Progenitor cell of endocrine pancreas (in vitro differentiated cells): Measurements from ENCODE around the gene ITIH4. TPM values are rescaled to one million over a fixed set of nuclear protein-coding genes. Genes with fewer than 3 reads are reported as not detected.
"Not testable (repeated sequence)": the region's sequence is repeated elsewhere in the genome, so short reads cannot be mapped to it uniquely, and the experiment has no call there.

ENCODE experiments used
- DNase-seq: peaks from one replicate; pipeline ENCODE4 v3.0.0; 2021; ENCODE audit warnings: low spot score; ENCODE audit not compliant: unreplicated experiment
- H3K27ac Mint-ChIP-seq: 2 replicates; pipeline ENCODE4 v1.8.0; 2021; ENCODE audit warnings: mild to moderate bottlenecking, moderate library complexity, mixed read lengths
- H3K27me3 Mint-ChIP-seq: 2 replicates; pipeline ENCODE4 v1.8.0; 2021; ENCODE audit warnings: mixed read lengths
- H3K36me3 Mint-ChIP-seq: 2 replicates; pipeline ENCODE4 v1.8.0; 2022; ENCODE audit warnings: mixed read lengths; ENCODE audit not compliant: insufficient read depth
- H3K4me1 Mint-ChIP-seq: 2 replicates; pipeline ENCODE4 v1.8.0; 2021; ENCODE audit warnings: low read depth, mixed read lengths
- H3K4me3 Mint-ChIP-seq: 2 replicates; pipeline ENCODE4 v1.8.0; 2021; ENCODE audit warnings: low read depth, mild to moderate bottlenecking, moderate library complexity, mixed read lengths
- H3K9me3 Mint-ChIP-seq: 2 replicates; pipeline ENCODE4 v1.8.0; 2021; ENCODE audit warnings: low read depth, mixed read lengths
- total RNA-seq: library from RNA; stranded (reverse); gene quantifications from 2 replicates; pipeline ENCODE4 v1.2.1, GENCODE V29; 2021
- TF ChIP-seq, protein P1 (sequence below): fragments of 200-600 bp; sonication (generic); IDR thresholded peaks from one replicate; pipeline ENCODE4 v1.5.0; 2021; ENCODE audit warnings: antibody characterized with exemption, mild to moderate bottlenecking; ENCODE audit not compliant: unreplicated experiment

ITIH4 gene
- total RNA-seq, 1 donor from 2014 or later, result 9.7 TPM

DNA sequence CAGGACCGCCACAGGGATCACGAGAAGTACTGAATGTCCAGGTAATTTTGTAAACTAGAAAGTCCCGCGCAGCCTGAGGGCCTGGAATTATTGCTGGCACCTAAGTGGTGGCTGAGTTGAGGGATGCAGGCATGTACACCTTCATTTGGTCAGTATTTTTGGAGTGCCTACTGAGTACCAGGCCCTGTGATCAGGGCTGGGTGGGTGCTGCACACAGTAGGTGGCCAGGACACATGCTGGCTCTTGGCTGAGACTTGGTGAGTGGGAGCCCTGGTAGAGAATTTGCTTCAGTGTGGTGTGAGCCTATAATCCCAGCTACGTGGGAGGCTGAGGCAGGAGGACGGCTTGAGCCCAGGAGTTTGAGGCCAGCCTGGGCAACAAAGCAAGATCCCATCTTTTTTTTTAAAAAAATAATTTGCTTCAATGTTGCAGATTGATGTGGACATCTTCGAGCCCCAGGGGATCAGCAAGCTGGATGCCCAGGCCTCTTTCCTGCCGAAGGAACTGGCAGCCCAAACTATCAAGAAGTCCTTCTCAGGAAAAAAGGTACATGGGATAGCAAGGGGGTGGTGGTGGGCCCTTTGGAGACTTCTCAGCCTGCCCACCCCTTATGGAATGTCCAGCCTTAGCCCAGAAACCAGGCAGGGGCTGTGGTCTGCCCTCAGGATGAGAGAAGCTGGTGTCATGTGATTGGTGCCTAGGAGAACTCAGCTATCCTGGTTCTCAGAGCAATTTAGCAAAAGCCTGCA is 50.5 kb downstream of the ITIH4 start:
- DNase-seq, result no peak
- Mint-ChIP-seq H3K9me3 (no peaks in the 10 kb centered on the region), H3K27me3 (peaks cover 23% of the 10 kb centered on the region)

DNA sequence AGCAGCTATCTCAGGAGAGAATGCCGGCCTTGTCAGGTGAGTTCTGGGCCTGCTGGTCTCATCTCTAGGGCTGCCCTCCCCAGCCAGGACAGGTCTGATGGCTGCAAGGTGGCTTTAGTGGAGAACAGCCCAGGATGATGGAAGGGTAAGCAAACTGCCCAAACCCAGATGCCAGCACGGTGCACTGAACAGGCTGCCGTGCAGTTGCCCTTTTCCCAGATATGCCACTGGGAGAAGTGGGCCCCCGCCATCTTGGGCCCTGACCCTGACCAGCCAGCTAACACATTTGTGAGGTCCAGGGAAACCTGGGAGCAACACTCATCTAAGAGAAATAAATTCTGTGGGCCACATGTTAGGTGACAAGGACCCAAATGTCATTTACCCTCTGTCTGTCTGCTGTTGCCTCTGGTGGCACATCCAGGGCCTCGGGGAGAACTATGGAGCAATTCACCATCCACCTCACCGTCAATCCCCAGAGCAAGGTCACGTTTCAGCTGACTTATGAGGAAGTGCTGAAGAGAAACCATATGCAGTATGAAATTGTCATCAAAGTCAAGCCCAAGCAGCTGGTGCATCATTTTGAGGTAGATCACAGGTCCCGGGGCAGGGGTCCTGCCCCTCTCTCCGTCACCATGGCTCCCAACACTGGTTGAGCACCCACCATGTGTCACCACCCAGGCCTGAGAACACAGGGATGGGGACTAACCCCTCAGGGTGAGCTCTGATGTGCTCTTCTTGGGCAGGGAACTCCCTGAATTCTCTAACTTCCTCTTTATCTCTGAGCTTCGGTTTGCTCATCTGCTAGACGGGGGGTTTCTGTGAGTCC is 51.2 kb downstream of the ITIH4 start:
- H3K4me1 Mint-ChIP-seq, result peaks cover 21% of the 10 kb centered on the region
- DNase-seq, result no peak
- TF ChIP-seq, protein P1, sequence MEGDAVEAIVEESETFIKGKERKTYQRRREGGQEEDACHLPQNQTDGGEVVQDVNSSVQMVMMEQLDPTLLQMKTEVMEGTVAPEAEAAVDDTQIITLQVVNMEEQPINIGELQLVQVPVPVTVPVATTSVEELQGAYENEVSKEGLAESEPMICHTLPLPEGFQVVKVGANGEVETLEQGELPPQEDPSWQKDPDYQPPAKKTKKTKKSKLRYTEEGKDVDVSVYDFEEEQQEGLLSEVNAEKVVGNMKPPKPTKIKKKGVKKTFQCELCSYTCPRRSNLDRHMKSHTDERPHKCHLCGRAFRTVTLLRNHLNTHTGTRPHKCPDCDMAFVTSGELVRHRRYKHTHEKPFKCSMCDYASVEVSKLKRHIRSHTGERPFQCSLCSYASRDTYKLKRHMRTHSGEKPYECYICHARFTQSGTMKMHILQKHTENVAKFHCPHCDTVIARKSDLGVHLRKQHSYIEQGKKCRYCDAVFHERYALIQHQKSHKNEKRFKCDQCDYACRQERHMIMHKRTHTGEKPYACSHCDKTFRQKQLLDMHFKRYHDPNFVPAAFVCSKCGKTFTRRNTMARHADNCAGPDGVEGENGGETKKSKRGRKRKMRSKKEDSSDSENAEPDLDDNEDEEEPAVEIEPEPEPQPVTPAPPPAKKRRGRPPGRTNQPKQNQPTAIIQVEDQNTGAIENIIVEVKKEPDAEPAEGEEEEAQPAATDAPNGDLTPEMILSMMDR, result no peak
- H3K27me3 Mint-ChIP-seq, result peaks cover 23% of the 10 kb centered on the region
- no peak overlapping the region for H3K4me3 Mint-ChIP-seq
- no peaks in the 10 kb centered on the region for H3K9me3 Mint-ChIP-seq
- H3K27ac Mint-ChIP-seq, result no peak overlapping the region
- H3K36me3 Mint-ChIP-seq, result no peaks in the 10 kb centered on the region

More for the DNA sequence above, 50.5 kb downstream of the ITIH4 start:
- Mint-ChIP-seq H3K4me3 (no peak overlapping the region), H3K27ac (no peak overlapping the region), H3K36me3 (no peaks in the 10 kb centered on the region), H3K4me1 (peaks cover 21% of the 10 kb centered on the region)
- TF ChIP-seq, protein P1, result no peak

DNA sequence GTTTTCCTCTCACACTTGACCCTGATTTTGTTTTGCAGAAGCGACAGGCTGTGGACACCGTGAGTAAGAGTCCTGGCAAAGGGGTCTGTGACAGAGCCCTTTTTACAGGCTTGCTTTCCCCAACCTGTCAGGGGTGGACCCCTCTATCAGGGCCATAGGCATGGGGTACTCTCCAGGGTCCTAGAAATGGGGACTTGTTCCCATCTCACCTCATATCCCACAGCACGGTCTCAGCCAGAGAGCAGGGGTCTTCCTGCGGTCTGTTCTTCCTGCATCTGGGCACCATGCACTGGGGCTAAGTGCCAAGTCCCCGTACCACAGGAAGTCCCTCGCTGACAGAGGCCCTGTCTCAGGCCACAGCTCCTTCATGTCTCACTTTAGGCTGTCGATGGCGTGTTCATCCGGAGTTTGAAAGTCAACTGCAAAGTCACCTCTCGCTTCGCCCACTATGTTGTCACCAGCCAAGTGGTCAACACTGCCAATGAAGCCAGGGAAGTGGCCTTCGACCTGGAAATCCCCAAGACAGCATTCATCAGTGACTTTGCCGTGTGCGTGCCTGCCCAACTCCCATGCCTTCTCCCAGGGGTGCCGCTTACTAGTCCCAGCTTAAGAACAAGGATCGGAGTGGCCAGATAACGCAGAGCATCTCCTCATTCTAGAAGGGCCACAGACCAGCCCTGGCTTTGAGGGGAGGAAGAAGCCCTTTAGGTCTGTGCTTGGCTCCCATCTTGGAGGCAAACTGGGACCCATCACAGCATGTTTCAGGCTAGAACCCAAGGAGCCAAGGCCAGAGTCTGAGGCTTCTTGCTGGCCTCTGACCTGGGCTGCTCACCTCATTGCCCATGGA is 52.3 kb downstream of the ITIH4 start:
- Mint-ChIP-seq H3K4me3 (no peak overlapping the region), H3K27me3 (peaks cover 18% of the 10 kb centered on the region), H3K36me3 (no peaks in the 10 kb centered on the region), H3K4me1 (peaks cover 21% of the 10 kb centered on the region), H3K9me3 (no peaks in the 10 kb centered on the region), H3K27ac (no peak overlapping the region)
- TF ChIP-seq, protein P1, result no peak
- peak; percentile 7 for DNase-seq

DNA sequence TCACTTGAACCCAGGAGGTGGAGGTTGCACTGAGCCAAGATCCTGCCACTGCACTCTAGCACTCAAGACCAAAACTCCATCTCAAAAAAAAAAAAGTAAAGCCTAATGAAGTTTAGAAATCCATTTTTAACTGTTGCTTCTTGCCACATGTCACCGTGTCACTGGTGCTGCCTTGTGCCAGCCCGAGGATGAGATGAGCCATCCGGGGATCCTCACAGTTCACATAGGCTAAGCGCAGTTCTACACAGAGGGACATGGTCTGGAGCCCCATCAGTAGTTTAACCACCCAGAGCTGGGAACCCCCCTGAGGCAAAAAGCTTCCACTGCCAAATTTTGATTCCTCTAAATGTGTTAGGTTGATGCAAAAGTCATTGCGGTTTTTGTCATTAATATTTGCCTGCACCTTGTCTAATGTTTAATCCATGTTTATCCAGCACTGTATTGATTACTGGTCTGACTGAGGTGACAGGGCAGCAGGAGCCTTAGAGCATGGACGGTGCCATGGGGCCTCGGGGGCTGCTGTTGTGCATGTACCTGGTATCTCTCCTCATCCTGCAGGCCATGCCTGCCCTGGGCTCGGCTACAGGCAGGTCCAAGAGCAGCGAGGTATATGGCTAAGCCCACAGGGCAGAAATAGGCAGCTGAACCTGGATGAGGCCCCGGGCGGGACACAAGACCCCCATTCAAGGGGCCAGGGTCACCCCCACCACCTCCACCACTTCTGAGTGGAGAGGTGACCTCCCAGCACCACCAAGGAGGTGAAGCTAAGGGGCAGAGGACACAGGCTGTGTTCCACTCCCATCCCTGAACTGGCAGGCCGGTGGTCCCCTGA is 53.1 kb downstream of the ITIH4 start, which contains the start of gene ITIH1:
TSS of gene ITIH1 (plus strand) at position 473 of the 832 bp plus-strand sequence. CDS start at position 490, 17 bp downstream.
- H3K9me3 Mint-ChIP-seq, result no peaks in the 10 kb centered on the region
- peaks cover 21% of the 10 kb centered on the region for H3K4me1 Mint-ChIP-seq
- DNase-seq, result peak; percentile 8
- H3K27ac Mint-ChIP-seq, result no peak within 1 kb of the TSS
- TF ChIP-seq, protein P1, result no peak
- no peaks in the 10 kb centered on the region for H3K36me3 Mint-ChIP-seq
- no peak within 1 kb of the TSS for H3K4me3 Mint-ChIP-seq
- peaks cover 13% of the 10 kb centered on the region for H3K27me3 Mint-ChIP-seq

DNA sequence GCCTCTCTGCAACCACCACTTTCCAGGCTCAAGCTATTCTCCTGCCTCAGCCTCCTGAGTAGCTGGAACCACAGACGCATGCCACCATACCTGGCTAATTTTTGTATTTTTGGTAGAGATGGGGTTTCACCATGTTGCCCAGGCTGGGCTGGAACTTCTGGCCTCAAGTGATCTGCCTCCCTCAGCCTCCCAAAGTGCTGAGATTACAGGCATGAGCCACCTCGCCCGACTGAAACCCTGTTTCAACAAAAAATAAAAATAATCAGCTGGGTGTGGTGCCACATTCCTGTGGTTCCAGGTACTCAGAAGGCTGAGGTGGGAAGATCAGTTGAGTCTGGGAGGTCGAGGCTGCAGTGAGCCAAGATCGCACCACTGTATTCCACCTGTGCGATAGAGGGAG is 54.0 kb downstream of the ITIH4 start:
- peaks cover 23% of the 10 kb centered on the region for H3K4me1 Mint-ChIP-seq
- H3K27me3 Mint-ChIP-seq, H3K9me3 Mint-ChIP-seq, H3K27ac Mint-ChIP-seq, DNase-seq, H3K36me3 Mint-ChIP-seq, H3K4me3 Mint-ChIP-seq: not testable (repeated sequence)
